Activated CD8-positive, alpha-beta T cell treated with anti-CD3 and anti-CD28 coated beads, Interleukin-2, amount 10 ng/mL, durations not matched to agents 7 days and 5 days (primary cell): ENCODE measurements around the gene SLC66A2. TPM values are rescaled to one million over a fixed set of nuclear protein-coding genes. Genes with fewer than 3 reads are reported as not detected.

Source experiments
- ATAC-seq: fragments of 150-1000 bp; cut with Tn5 transposase; one replicate; pipeline ENCODE4 v1.10.0; 2021; ENCODE audit warnings: moderate library complexity
- CTCF ChIA-PET: fragments of 350-600 bp; sonication (Branson Sonifier 250); formaldehyde crosslinking; loops from one replicate; lab custom pipeline; 2021; ENCODE audit warnings: antibody characterized with exemption; lab: Charles Lee
- POLR2A ChIA-PET: fragments of 350-600 bp; sonication (Branson Sonifier 250); formaldehyde crosslinking; loops from one replicate; lab custom pipeline; 2021; ENCODE audit warnings: antibody characterized with exemption; lab: Charles Lee
- DNase-seq: peaks from one replicate; pipeline ENCODE4 v3.0.0-alpha.2; 2020
- H3K27ac Mint-ChIP-seq: one replicate; pipeline ENCODE4 v1.8.0; 2021; ENCODE audit warnings: mild to moderate bottlenecking, mixed read lengths
- H3K27me3 Mint-ChIP-seq: one replicate; pipeline ENCODE4 v1.8.0; 2021; ENCODE audit warnings: low read depth, mixed read lengths
- H3K36me3 Mint-ChIP-seq: one replicate; pipeline ENCODE4 v1.8.0; 2021; ENCODE audit warnings: low read depth, mixed read lengths
- H3K4me1 Mint-ChIP-seq: one replicate; pipeline ENCODE4 v1.8.0; 2021; ENCODE audit warnings: low read depth, mixed read lengths
- H3K4me3 Mint-ChIP-seq: one replicate; pipeline ENCODE4 v1.8.0; 2021; ENCODE audit warnings: mild to moderate bottlenecking, mixed read lengths
- H3K9me3 Mint-ChIP-seq: one replicate; pipeline ENCODE4 v1.8.0; 2022; ENCODE audit warnings: mixed read lengths; ENCODE audit not compliant: insufficient read depth
- total RNA-seq, 2 experiments: library from RNA; stranded (reverse); gene quantifications; one replicate each; pipeline ENCODE4 v1.2.3, GENCODE V29; 2021

SLC66A2 gene
- total RNA-seq, 2 experiments from 2014 or later: 21.6 to 23.2 TPM

- DNase-seq (no peak), ATAC-seq (no peak)
- H3K36me3 Mint-ChIP-seq: peaks cover 41% of the 10 kb centered on the region
- H3K4me1 Mint-ChIP-seq: peaks cover 13% of the 10 kb centered on the region
- ChIA-PET POLR2A (no interaction called here), CTCF (no interaction called here)
- no peak overlapping the region for H3K27ac Mint-ChIP-seq
- no peaks in the 10 kb centered on the region for H3K27me3 Mint-ChIP-seq
- no peak overlapping the region for H3K4me3 Mint-ChIP-seq
- H3K9me3 Mint-ChIP-seq: peaks cover 11% of the 10 kb centered on the region
Measured at GRCh38 chr18:79940814-79941472, 10.5 kb downstream of the SLC66A2 start.

DNA sequence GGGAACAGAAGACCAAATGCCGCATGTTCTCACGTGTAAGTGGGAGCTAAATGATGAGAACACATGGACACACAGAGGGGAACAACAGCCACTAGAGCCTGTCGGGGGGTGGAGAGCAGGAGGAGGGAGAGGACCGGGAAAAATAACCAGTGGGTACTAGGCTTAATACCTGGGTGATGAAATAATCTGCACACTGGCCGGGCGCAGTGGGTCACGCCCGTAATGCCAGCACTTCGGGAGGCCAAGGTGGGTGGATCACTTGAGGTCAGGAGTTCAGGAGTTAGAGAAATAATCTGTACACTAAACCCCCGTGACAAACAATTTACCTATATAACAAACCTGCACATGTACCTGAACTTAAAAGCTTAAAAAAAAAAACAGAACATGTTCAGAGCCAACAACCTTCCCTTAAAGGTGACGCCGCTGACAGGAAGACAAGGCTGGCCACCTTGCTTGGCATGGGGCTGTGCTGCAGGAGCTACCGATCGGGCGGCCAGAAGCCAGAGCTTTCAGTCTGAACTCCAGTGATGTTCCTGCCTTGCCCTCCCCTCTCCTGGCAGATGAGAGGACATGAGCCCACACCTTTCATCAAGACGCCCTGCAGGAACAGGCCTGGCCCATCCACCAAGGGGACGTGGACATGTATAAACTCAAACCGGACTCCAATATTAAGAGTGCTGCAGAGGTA, 11.2 kb downstream of the SLC66A2 start:
- peaks cover 48% of the 10 kb centered on the region for H3K36me3 Mint-ChIP-seq
- CTCF ChIA-PET: interaction anchor here (1.4 kb wide), 1 partner anchor 11 kb away, joined by 7 read pairs; no protein-coding TSS in a partner anchor

DNA sequence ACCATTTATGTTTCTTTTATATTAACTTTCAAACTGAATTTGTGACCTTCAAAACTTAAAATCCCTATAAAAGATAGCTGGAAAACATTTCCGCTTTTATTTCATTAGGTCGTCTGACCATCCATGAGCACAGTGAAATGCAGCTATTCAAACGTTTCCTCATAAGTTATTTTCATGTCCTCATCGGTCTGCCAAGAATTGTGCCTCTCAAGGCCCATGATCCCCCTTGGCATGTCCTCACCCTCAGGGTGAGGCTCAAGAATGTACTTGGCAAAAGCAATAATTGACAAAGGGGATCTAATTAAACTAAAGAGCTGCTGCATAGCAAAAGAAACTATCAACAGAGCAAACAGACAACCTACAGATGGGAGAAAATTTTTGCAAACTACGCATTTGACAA, 12.4 kb downstream of the SLC66A2 start:
- ATAC-seq (no peak), DNase-seq (no peak)
- H3K4me3 Mint-ChIP-seq: no peak overlapping the region
- peaks cover 58% of the 10 kb centered on the region for H3K36me3 Mint-ChIP-seq
- ChIA-PET POLR2A (no interaction called here), CTCF (interaction anchor here (1.4 kb wide), 1 partner anchor 10 kb away, joined by 7 read pairs; no protein-coding TSS in a partner anchor)
- H3K4me1 Mint-ChIP-seq: peaks cover 4% of the 10 kb centered on the region
- peaks cover 20% of the 10 kb centered on the region for H3K9me3 Mint-ChIP-seq
- H3K27ac Mint-ChIP-seq: no peak overlapping the region
- H3K27me3 Mint-ChIP-seq: no peaks in the 10 kb centered on the region

More for the DNA sequence above, 11.2 kb downstream of the SLC66A2 start:
- Mint-ChIP-seq H3K9me3 (peaks cover 18% of the 10 kb centered on the region), H3K4me3 (no peak overlapping the region), H3K27ac (no peak overlapping the region), H3K4me1 (peaks cover 13% of the 10 kb centered on the region), H3K27me3 (no peaks in the 10 kb centered on the region)
- DNase-seq: no peak
- POLR2A ChIA-PET: no interaction called here
- no peak for ATAC-seq

- ChIA-PET CTCF (no interaction called here), POLR2A (no interaction called here)
- no peak overlapping the region for H3K27ac Mint-ChIP-seq
- no peaks in the 10 kb centered on the region for H3K4me1 Mint-ChIP-seq
- no peak for DNase-seq
- no peak overlapping the region for H3K4me3 Mint-ChIP-seq
- peaks cover 29% of the 10 kb centered on the region for H3K9me3 Mint-ChIP-seq
- ATAC-seq: no peak
- H3K36me3 Mint-ChIP-seq: peaks cover 67% of the 10 kb centered on the region
- no peaks in the 10 kb centered on the region for H3K27me3 Mint-ChIP-seq
Measured at GRCh38 chr18:79938196-79938595, 13.3 kb downstream of the SLC66A2 start.

DNA sequence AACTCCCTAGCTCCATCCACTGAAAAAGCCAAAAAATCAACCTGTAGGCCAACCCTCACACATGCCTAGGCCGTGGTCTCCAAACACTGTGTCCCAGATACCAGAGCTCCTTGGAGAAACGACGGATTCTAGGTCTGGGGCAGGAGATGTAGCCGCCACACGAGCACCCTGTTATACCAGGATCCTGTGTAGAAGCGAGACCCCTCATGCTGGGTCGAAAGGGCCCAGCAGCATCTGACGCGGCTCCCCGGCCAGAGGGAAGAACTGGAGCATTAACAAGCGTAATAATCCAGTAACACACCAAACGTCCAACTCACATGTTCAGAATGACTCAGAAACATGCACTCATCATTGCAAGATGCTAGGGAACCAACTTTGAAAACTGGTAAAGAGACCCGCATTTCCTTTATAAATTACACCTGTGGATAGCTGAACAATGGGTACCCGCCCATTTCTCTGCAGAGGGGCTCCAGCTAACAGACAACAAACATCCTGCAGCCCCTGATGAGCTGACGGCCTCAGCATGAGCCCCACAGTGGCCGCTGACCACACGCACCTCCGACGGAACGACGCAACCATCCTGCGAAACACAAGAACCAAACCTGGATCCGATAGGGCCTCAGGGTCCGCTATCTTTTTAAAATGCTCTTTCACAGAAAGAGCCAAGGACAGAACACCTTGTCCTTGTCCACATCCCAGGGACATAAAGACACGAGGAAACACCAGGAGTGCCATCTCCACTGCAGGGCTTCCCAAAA, 14.2 kb downstream of the SLC66A2 start:
- peaks cover 71% of the 10 kb centered on the region for H3K36me3 Mint-ChIP-seq
- no peaks in the 10 kb centered on the region for H3K27me3 Mint-ChIP-seq
- H3K4me3 Mint-ChIP-seq: no peak overlapping the region
- H3K27ac Mint-ChIP-seq: no peak overlapping the region
- ATAC-seq: no peak
- ChIA-PET CTCF (no interaction called here), POLR2A (no interaction called here)
- H3K9me3 Mint-ChIP-seq: peaks cover 38% of the 10 kb centered on the region
- no peak for DNase-seq
- no peaks in the 10 kb centered on the region for H3K4me1 Mint-ChIP-seq

GRCh38 chr18:79936641-79937040, 14.8 kb downstream of the SLC66A2 start:
- ChIA-PET POLR2A (no interaction called here), CTCF (no interaction called here)
- peaks cover 42% of the 10 kb centered on the region for H3K9me3 Mint-ChIP-seq
- H3K36me3 Mint-ChIP-seq: peaks cover 71% of the 10 kb centered on the region
- H3K27ac Mint-ChIP-seq: no peak overlapping the region
- DNase-seq: no peak
- H3K27me3 Mint-ChIP-seq: no peaks in the 10 kb centered on the region
- no peaks in the 10 kb centered on the region for H3K4me1 Mint-ChIP-seq
- H3K4me3 Mint-ChIP-seq: no peak overlapping the region
- no peak for ATAC-seq

DNA sequence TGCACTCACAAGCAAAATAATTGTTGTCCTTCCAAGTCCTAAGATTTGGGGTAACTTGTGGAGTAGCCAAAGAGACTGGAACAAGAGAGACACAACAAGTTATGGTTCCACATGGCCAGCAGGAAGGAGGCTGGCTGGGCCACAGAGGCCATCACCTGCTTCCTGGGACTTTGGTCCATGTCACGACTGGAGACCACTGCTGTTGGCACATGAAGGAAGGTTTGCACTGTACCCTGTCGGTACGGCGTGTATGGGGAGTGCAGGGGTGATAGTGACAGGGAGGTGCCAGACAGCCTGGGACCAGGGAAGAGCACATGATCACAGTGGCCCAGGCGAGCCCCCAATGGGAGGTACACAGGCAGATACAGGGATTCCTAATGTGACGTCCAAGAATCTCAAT, 15.5 kb downstream of the SLC66A2 start:
- no peak for ATAC-seq
- H3K27ac Mint-ChIP-seq: no peak overlapping the region
- no peaks in the 10 kb centered on the region for H3K27me3 Mint-ChIP-seq
- peaks cover 48% of the 10 kb centered on the region for H3K9me3 Mint-ChIP-seq
- ChIA-PET POLR2A (no interaction called here), CTCF (no interaction called here)
- DNase-seq: no peak
- H3K4me1 Mint-ChIP-seq: no peaks in the 10 kb centered on the region
- peaks cover 77% of the 10 kb centered on the region for H3K36me3 Mint-ChIP-seq
- no peak overlapping the region for H3K4me3 Mint-ChIP-seq

- ATAC-seq (no peak), DNase-seq (no peak)
- Mint-ChIP-seq H3K9me3 (peaks cover 51% of the 10 kb centered on the region), H3K27me3 (no peaks in the 10 kb centered on the region), H3K4me3 (no peak overlapping the region), H3K4me1 (no peaks in the 10 kb centered on the region), H3K36me3 (peaks cover 77% of the 10 kb centered on the region), H3K27ac (no peak overlapping the region)
- ChIA-PET POLR2A (no interaction called here), CTCF (no interaction called here)
Measured at GRCh38 chr18:79935499-79935898, 16.0 kb downstream of the SLC66A2 start.

GRCh38 chr18:79935098-79935480, 16.4 kb downstream of the SLC66A2 start:
- Mint-ChIP-seq H3K27me3 (no peaks in the 10 kb centered on the region), H3K4me1 (no peaks in the 10 kb centered on the region), H3K36me3 (peaks cover 78% of the 10 kb centered on the region), H3K4me3 (no peak overlapping the region), H3K9me3 (peaks cover 55% of the 10 kb centered on the region), H3K27ac (no peak overlapping the region)
- POLR2A ChIA-PET: no interaction called here
- CTCF ChIA-PET: no interaction called here
- no peak for ATAC-seq
- DNase-seq: no peak

DNA sequence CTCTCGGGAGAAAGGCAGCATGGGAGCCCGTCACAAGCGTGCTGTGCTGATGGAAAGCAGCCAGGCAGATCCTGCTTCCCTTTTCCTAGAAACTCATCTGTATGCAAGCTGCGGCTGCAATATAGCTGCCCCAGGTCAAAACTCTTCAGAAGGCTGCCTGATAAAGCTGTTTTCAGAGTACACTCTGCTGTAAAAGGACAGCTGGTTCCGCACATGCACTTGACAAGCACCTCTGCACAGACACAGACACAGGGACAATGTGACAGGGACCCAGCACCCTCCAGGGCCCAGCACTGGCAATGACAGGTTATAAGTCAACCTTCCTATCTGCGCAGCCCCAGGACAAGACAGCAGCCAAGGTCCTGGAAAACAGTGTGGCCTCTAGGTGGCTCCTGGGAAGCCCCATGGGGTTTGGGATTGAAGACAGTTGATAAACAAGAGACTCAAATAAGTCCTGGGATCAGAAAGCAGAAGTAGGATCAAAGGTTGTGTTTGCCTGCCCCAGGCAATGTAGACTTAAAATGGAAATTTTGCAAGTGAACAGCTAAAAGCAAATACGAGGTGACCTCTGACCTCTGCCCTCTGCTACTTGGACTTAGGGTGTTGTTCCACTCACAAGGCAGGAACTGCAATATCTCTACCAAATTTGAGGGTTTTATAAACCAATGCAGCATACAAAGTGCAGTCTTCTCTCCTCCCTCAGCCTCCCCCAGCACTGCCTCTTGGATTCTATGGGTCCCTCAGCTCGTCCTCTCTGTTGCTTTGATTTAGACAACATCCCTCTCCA, 16.9 kb downstream of the SLC66A2 start:
- ChIA-PET CTCF (no interaction called here), POLR2A (no interaction called here)
- DNase-seq: no peak
- no peak overlapping the region for H3K27ac Mint-ChIP-seq
- no peaks in the 10 kb centered on the region for H3K27me3 Mint-ChIP-seq
- peaks cover 61% of the 10 kb centered on the region for H3K9me3 Mint-ChIP-seq
- no peak for ATAC-seq
- H3K36me3 Mint-ChIP-seq: peaks cover 79% of the 10 kb centered on the region
- H3K4me3 Mint-ChIP-seq: no peak overlapping the region
- no peaks in the 10 kb centered on the region for H3K4me1 Mint-ChIP-seq

DNA sequence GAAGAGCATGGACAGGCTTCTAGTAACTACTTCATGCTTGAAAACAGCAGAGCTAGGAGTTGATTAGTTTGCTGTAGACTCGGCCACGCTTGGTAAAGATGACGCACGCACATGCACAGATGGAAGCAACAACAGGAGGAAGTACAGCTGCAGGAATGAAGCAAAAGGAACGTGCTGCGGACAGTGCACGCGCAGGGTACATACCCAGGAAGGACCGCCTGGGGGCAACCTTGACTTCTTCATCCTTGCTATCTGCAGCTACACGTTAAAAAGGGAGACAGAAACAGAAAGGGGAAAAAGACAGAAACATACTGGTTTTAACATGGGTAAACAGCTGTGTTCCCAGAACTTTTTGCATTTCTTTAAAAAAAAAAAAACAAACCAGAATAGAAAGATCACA, 17.7 kb downstream of the SLC66A2 start:
- POLR2A ChIA-PET: no interaction called here

More for the DNA sequence above, 17.7 kb downstream of the SLC66A2 start:
- Mint-ChIP-seq H3K4me1 (no peaks in the 10 kb centered on the region), H3K27me3 (no peaks in the 10 kb centered on the region), H3K27ac (no peak overlapping the region), H3K9me3 (peaks cover 68% of the 10 kb centered on the region), H3K36me3 (peaks cover 82% of the 10 kb centered on the region), H3K4me3 (no peak overlapping the region)
- CTCF ChIA-PET: no interaction called here
- no peak for ATAC-seq
- DNase-seq: no peak
